ENCODE data around the gene ATG9B. TPM values are rescaled to one million over a fixed set of nuclear protein-coding genes. Genes with fewer than 3 reads are reported as not detected.

ATG9B gene
- total and polyA plus RNA-seq, 9 of the 15 experiments (the other 6 are each of a cell fraction or from before 2014, with no cell fraction given) = 0.29 to 8.0 (median 2.1) TPM

GRCh38 chr7:151039850-151040548 lies 15.7 kb upstream of the ATG9B start (continued):
- TF ChIP-seq MYBL2 (IDR thresholded peaks at IDR 0.05; ENCODE audit: low read depth) (no peak), MYBL2 (CRISPR knock-in tag; IDR thresholded peaks at IDR 0.05; ENCODE audit: borderline replicate concordance) (no peak), CHD4 (IDR thresholded peaks at IDR 0.05; ENCODE audit: insufficient read depth, insufficient replicate concordance, low read depth, low read length, poor library complexity, severe bottlenecking) (peak; percentile 33), CBX3 (IDR thresholded peaks at IDR 0.05; ENCODE audit: borderline replicate concordance in 1 of 2, low read length in 2 of 2) (0 out of 3 replicates have a peak, but pooled peaks of 1 of the 2 experiments have one; percentile 15), ZNF41 (CRISPR knock-in tag; conservative IDR thresholded peaks at IDR 0.05) (no peak), CBFA2T3 (IDR thresholded peaks at IDR 0.05) (no peak), ADNP (tag; IDR thresholded peaks at IDR 0.05) (no peak), NCOR1 (IDR thresholded peaks at IDR 0.05) (no peak), TOE1 (IDR thresholded peaks at IDR 0.05; ENCODE audit: borderline replicate concordance) (no peak), TOE1 (CRISPR knock-in tag; IDR thresholded peaks at IDR 0.05; ENCODE audit: borderline replicate concordance, low read depth) (no peak), ZSCAN32 (CRISPR knock-in tag; IDR thresholded peaks at IDR 0.05) (no peak), MBD2 (IDR thresholded peaks at IDR 0.05; ENCODE audit: borderline replicate concordance, low read depth) (no peak), DMBX1 (CRISPR knock-in tag; IDR thresholded peaks at IDR 0.05; ENCODE audit: borderline replicate concordance) (no peak), NR1H2 (CRISPR knock-in tag; IDR thresholded peaks at IDR 0.05) (no peak), KLF10 (CRISPR knock-in tag; IDR thresholded peaks at IDR 0.05) (no peak), C11orf30 (IDR thresholded peaks at IDR 0.05; ENCODE audit: low read depth) (no peak), ZNF212 (CRISPR knock-in tag; IDR thresholded peaks at IDR 0.05) (no peak), ZNF318 (IDR thresholded peaks at IDR 0.05; ENCODE audit: borderline replicate concordance in 1 of 2, low read depth in 1 of 2) (no peak), ZNF274 (IDR thresholded peaks at IDR 0.05; ENCODE audit: borderline replicate concordance, low read depth, low read length) (no peak)
- TF ChIP-seq, protein P1, sequence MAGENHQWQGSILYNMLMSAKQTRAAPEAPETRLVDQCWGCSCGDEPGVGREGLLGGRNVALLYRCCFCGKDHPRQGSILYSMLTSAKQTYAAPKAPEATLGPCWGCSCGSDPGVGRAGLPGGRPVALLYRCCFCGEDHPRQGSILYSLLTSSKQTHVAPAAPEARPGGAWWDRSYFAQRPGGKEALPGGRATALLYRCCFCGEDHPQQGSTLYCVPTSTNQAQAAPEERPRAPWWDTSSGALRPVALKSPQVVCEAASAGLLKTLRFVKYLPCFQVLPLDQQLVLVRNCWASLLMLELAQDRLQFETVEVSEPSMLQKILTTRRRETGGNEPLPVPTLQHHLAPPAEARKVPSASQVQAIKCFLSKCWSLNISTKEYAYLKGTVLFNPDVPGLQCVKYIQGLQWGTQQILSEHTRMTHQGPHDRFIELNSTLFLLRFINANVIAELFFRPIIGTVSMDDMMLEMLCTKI (IDR thresholded peaks at IDR 0.05; ENCODE audit: partially characterized antibody) = no peak
